ENCODE results near the gene SP100. TPM values are rescaled to one million over a fixed set of nuclear protein-coding genes. Genes with fewer than 3 reads are reported as not detected.

SP100 gene
- total and polyA plus RNA-seq, 2 of the 13 experiments (the other 11 are each of a cell fraction or from before 2014, with no cell fraction given) = 12.6 to 16.5 TPM

DNA sequence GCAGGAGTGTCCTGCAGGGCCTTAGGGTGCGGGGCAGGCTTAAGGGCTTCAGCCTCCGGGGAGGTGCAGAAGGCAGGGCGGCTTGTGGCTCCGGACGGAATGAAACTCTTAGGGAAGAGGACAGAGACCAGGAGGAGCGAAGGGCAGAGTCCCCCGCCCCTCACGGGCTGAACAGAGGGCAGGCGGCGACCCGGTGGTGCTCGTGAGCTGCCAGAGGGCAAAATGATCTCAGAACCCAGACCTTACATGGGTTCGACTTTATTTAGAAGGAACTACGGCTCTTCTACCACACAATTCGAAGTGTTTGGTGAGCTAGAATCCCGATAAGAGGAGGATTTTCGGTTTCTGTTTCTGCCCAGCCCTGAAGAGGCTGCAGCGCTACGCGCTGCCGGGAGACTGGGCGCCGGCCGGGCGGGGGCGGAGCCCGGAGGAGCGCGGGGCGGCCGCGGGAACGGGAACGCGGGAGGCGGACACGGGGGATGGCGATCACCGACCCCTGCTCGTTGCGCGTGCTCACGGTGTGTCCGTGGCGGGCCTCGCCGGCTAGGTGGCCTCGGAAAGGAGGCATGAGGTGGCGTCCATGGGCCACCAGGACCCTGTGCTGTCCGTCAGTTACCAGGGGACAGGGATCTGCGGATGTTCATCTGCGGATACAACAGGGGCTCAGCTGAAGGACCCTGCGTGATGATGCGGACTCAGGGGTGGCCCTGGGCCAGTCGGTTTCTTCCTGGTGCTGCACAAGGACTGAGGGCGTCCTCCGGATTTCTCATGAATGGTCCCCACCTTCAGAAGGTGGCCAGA lies 4.2 kb upstream of the SP100 start (continued):
- TF ChIP-seq DMAP1 (CRISPR knock-in tag; IDR thresholded peaks at IDR 0.05) (peak; percentile 86), ZBTB8A (CRISPR knock-in tag; IDR thresholded peaks at IDR 0.05; ENCODE audit: borderline replicate concordance, low read depth) (no peak), U2AF2 (IDR thresholded peaks at IDR 0.05; ENCODE audit: low read depth, low read length) (no peak), ZNF775 (CRISPR knock-in tag; IDR thresholded peaks at IDR 0.05; ENCODE audit: borderline replicate concordance) (no peak), KAT2B (IDR thresholded peaks at IDR 0.05; ENCODE audit: borderline replicate concordance, low read depth, low read length) (no peak), GATAD2A (CRISPR knock-in tag; IDR thresholded peaks at IDR 0.05) (no peak), ZNF143 (CRISPR knock-in tag; IDR thresholded peaks at IDR 0.05) (no peak; the same call in none of the 2 replicates), ZNF354B (CRISPR knock-in tag; IDR thresholded peaks at IDR 0.05) (no peak), PCBP2 (optimal IDR thresholded peaks at IDR 0.05; ENCODE audit: low read depth, low read length, poor library complexity, severe bottlenecking) (no peak), FOSL2 (CRISPR knock-in tag; IDR thresholded peaks at IDR 0.05) (no peak), FOXO1 (CRISPR knock-in tag; IDR thresholded peaks at IDR 0.05) (peak; percentile 64), KLF13 (CRISPR knock-in tag; IDR thresholded peaks at IDR 0.05) (peak; percentile 82; the same call in 1 of the 2 replicates), ZXDC (CRISPR knock-in tag; IDR thresholded peaks at IDR 0.05) (0 out of 2 replicates have a peak, but pooled peaks have one; percentile 54), ZHX2 (IDR thresholded peaks at IDR 0.05; ENCODE audit: low read depth) (no peak), ZHX2 (CRISPR knock-in tag; IDR thresholded peaks at IDR 0.05; ENCODE audit: borderline replicate concordance) (no peak)
- TF ChIP-seq, protein P1, sequence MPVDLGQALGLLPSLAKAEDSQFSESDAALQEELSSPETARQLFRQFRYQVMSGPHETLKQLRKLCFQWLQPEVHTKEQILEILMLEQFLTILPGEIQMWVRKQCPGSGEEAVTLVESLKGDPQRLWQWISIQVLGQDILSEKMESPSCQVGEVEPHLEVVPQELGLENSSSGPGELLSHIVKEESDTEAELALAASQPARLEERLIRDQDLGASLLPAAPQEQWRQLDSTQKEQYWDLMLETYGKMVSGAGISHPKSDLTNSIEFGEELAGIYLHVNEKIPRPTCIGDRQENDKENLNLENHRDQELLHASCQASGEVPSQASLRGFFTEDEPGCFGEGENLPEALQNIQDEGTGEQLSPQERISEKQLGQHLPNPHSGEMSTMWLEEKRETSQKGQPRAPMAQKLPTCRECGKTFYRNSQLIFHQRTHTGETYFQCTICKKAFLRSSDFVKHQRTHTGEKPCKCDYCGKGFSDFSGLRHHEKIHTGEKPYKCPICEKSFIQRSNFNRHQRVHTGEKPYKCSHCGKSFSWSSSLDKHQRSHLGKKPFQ (CRISPR knock-in tag; IDR thresholded peaks at IDR 0.05; ENCODE audit: insufficient replicate concordance) = peak; percentile 66

Data from HepG2 (cell line).